KG1 (cell line): ENCODE results near the gene ZNF837.

Experiments
- DNase-seq: peaks from one replicate; lab custom pipeline; 2025; lab: John Stamatoyannopoulos, UW

ZNF837 gene

DNA sequence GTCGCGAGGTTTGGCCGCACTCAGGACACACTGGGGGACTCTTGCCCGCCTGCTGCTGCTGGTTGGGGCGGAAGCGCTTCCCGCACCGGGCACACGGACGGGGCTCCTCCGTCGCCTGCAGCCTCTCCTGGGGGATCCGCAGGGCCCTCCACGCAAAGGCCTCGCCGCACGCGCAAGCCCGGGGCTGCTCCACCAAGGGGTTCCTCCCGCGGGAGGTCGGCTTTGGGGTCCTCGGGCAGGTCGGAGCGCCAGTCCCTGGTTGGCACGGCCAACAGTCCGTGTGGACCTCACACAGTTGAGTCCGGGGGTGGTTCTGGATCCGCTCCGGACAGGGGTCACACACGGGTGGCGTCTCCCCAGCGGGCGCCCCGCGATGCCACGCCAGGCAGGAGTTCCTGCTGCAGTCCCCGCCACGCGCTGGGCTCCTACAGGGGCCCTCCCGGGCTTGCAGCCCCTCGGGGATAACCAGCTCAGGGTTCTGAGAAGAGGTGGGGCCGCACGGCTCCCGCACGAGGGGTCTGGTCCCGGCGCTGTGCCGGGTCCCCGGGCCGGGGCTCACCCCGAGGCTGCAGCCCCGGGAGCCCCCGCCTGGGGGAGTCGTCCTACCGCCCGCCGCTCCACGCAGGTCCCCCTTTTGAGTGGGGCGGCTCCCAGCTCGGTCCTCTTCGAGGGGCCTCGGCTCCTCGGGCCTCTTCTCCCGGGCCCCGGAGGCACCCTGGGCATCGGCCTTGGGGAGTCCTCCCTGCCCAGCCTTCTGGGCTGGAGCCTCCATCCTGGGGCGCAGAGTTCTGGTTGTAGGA is 12.1 kb downstream of the ZNF837 start:
- DNase-seq, result no peak

DNA sequence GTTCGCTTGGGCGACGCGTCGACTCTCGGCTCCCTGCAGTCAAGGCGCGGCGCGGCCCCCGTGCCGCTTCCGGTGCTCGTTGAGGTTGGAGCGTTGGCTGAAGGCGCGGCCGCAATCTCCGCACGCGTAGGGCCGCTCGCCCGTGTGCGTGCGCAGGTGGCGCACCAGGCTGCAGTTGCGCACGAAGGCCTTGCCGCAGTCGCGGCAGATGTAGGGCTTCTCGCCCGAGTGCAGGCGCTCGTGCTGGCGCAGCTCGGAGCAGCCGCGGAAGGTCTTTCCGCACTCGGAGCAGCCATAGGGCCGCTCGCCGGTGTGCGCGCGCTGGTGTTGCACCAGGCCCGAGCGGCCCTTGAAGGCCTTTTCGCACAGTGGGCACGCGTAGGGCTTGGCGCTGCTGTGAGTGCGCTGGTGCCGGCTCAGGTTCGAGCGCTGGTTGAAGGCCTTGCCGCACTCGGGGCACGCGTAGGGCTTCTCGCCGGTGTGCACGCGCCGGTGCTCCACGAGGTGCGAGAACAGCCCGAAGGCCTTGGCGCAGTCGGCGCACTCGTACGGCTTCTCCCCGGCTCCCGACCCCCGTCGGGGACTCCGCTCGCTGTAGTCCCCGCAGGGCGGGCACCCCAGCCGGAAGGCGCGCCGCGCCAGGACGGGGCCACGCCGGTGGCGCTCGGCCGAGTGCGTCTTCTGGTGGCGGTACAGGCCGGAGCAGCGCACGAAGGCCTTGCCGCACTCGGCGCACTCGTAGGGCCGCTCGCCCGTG is 13.0 kb downstream of the ZNF837 start:
- no peak for DNase-seq

DNA sequence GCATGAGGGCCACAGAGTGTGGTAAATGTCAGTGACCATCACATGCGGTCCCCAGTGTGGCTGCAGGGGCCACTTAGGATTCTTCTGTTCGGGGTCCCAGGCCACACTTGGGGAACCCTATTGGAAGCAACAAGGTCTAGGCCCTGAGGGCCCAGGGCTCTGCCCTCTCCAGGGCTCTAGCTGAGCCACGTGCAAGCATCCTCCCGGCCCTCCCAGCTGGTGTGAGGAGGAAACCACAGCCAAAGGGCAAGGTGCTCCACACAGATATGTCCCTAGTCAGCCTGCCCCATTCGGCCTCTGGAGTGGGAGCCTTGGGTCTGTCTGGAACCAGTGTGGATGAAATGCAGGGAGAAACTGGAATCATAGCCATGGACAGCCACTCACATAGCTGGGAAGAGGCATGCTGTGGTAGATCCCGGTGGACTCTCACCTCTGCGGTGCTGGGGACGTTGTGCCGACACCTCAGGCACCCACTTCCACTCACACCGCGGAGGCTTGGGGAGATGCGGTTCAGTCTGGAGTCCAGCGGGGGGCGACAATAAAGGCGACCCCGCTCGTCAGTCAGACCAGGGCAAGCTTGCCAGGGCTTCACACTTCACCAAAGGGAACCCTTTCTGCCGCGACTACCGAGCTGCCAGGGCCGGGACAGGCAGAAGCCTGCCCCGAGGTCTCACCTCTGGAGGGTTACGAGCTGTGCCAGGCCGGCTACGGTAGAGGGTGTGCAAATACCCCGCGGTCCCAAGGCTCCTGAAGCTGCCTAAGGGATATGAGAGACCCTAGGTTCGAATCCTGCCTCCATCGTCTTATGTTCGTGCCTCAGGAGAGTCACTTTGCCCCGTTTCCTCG is 14.0 kb downstream of the ZNF837 start:
- no peak for DNase-seq

DNA sequence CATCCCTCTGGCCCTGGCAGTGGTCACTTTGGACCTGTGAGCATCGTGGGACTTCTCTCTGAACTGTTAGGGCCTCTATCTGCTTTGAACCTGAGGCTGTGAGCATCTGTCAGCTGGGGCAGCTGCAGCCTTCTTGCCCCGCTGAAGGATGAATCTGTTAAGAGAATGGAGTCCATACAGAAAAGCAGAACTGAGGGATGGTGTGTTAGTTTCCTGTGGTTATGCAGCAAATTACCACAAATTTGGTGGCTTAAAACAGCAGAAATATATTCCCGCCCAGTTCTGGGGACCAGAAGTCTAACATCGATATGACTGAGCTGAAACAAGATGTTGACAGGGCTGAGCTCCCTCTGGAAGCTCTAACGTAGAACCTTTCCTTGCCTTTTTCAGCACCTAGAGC is 16.7 kb downstream of the ZNF837 start:
- DNase-seq, result peak; percentile 86

DNA sequence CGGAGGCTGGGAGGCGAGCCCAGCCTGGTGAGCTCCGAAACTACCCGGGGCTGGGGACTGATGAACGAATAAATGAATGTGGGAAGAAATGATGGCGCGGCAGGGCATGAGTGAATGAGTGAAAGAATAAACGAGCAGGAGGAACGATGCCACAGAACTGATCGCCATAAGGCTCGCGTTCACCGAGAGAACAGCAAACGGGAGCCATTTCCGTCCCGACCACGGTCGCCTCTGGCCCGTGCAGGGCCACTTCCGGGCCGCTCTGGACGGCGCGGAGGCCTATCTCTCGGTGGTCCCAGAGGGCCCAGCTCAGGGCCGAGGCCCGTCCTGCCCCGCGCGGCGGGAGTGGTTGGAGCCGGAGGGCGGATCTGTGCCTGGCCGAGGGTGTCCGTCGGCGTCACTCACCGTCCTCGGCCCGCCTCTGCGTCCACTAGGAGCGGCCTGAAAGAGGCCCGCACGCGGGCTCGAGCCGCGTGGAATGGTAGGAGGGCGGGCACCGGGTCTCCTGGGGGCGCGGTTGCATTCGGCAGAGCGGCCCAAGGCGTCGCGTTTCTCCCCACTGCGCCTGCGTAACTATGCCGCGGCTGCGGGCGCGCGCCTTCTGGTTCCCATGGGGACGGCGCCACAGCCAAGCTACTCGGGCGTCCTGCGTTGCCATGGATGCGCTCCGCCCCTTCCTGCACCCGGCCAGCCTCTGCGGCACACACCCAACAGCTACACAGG is 18.4 kb downstream of the ZNF837 start, which contains the start of gene ZNF497:
Gene ZNF497 (minus strand): TSS at position 480 of the 723 bp plus-strand sequence. CDS start 5,116 bp downstream, outside the sequence.
- peak; percentile 88 for DNase-seq

DNA sequence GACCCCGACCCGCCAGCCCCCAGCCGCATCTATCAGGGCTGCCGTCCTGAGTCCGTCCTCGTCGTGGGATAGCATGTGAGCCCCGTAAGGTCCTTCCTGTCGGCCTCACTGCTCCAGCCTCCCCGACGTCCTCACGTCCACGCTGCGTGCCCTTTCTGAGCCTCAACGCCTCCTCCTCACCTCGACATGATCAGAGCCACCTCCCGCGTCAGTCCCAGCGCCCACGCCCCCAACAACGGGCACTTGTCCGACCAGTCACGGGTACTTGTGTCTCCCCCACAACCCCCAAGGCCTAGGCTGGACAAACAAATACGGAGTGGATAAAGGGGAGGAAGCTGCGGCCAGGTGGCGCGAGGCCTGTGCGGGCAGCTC is 18.9 kb downstream of the ZNF837 start:
- DNase-seq, result peak; percentile 60

DNA sequence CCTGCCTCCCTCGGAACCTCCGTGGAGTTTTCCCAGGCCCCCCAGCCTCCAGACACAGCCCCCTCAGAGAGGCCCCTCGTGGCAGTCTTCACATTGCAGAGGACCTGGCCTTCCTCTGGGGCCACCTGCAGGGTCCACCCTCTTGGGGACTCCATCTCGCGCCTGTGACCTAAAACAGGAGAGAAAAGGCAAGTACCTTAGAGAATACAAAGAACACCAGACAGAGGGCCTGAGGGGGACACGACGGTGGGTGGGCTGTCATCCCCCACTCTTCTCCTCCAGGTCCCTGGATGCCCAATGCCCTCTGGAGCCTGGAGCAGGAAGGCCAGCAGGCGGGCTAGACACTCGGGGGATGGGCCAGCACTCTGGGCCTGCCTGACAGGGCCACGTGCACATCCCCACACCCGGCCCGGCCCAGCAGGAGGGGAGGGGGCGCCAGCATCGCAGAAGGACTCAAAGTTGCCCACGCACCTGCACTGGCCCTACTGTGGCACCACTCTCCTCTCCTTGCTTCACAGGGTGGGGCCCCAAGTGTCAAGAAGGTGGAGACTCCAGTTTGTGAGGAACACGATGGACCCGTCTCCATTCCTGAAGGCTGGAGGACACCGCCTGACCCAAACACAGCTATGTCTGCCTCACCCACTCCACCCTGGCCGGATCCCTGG is 23.2 kb downstream of the ZNF837 start:
- DNase-seq, result no peak

DNA sequence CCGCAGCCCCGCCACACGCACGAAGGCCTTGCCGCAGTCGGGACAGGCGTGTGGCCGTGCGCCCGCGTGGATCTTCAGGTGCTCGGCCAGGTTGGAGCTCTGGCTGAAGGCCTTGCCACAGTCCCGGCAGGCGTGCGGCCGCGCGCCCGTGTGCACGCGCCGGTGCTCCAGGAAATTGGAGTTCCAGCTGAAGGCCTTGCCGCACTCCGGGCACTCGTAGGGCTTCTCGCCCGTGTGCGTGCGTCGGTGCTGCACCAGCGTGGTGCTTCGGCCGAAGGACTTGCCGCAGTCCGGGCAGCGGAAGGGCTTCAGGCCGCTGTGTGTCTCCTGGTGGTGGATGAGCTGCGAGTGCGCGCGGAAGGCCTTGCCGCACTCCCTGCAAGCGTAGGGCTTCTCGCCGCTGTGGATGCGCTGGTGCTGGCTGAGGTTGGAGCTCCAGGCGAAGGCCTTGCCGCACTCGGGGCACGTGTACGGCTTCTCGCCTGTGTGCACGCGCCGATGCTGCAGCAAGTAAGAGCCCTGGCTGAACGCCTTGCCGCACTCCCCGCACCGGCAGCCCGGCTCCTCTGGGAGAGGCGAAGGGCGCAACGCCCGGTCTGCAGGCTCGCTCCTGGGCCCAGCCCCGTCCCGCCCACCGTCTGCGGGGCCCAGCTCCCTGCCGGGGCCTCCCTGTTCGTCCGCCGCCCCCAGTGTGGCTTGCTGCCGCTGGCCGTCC is 23.9 kb downstream of the ZNF837 start:
- no peak for DNase-seq

DNA sequence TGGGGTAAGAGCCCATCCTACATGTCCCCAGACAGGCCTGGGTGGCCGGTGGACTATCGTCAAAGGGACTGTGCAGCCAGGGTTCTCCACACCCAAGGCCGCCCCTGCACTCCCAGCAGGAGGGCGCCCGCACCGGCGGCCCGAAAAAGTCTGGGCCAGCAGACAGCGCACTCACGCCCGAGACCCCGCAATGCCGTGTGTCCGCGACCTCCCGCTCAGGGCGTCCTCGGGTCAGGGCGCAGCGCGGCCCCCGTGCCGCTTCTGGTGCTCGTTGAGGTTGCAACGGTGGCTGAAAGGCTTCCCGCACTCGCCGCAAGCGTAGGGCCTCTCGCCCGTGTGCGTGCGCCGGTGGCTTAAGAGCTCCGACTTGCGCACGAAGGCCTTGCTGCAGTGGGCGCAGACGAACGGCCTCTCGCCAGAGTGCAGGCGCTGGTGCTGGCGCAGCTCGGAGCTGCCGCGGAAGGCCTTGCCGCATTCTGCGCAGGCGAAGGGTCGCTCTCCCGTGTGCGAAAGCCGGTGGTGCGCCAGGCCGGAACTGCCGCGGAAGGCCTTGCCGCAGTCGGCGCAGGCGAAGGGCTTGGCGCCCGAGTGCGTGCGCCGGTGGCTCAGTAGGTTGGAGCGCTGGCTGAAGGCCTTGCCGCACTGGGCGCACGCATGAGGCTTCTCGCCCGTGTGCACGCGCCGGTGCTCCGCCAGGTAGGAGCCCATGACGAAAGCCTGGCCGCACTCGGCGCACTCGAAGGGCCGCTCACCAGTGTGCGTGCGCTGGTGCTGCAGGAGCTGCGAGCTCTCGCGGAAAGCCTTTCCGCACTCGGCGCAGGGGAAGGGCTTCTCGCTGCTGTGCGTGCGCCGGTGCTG is 24.7 kb downstream of the ZNF837 start:
- no peak for DNase-seq

DNA sequence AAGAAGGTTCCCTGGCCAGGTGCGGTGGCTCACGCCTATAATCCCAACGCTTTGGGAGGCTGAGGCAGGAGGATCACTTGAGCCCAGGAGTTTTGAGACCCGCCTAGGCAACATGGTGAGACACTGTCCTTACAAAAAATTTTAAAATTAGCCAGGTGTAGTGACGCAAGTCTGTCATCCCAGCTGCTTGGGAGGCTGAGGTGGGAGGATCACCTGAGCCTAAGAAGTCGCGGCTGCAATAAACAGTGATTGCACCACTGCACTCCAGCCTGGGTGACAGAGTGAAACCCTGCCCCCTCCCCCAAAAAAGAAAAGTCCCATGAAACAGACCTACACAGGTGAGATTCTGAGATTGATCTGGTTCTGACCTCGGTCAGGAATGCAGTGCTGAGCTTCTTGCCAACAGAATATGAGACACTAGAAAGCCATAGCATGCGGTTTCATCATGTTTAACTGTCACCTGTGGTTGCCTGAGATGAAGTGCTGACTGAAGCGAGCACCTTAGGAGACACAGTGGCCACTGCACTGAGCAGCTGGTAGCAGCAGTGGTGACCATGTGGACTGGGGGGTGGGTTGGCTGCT is 25.5 kb downstream of the ZNF837 start:
- DNase-seq, result no peak

DNA sequence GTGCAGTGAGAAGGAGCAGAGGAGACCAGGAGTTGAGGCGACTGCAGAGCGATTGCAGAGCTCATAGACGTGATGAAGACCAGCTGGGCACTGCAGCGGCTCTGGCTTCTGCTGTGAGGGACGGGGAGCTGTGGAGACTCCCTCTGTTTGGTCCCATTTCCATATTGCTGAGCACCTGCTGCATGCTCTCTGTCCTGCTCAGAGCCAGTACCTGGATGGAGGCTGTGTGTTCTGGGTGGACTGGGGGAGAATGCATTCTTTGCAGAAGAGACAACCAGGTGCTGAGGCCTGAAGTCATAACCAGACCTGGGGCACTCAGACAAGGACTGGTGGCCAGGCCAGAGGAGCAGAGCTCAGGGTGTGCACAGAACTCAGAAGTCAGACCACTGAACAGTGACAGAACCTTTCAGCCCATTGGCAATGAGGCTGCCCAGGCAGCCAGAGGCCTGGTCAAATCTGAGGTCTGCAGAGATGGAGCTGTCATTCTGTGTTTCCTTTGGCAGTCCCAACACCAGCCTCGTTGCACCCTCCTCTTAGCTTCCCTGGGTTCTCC is 26.3 kb downstream of the ZNF837 start:
- no peak for DNase-seq

DNA sequence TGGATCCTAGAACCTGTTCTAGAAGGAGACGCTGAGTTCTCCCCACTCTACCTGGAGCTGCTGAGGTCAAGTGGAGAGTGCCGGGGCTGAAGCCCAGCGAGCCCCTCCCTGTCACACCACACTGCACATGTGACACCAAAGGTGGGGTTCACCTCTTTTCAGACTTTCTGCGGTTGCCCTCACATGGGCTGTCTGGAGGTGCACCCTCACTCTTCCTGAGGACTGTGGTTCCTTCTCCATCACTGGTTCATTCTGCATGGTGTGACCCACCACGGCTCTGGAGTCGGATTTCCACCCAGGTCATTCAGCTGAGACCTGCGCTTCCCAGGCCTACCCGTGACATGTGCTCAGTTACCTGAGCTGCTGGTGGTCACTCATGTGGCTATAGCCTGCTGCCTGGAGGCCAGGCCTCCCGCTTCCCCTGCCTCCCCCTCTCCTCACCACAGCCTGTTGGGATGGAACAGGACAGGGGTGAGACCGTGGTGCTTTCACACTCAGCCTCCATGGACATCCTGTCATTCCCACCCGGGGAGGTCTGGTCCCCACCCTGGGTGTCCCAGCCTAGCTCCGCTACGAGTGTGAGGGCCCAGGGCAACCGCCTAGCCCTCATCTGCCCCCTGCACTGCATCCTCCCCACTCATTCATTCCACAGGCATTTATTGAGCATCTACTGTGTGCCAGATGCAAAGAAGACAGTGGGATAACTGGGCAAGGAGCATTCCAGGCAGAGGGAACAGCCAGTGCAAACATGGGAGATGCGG is 26.9 kb downstream of the ZNF837 start:
- DNase-seq, result no peak

DNA sequence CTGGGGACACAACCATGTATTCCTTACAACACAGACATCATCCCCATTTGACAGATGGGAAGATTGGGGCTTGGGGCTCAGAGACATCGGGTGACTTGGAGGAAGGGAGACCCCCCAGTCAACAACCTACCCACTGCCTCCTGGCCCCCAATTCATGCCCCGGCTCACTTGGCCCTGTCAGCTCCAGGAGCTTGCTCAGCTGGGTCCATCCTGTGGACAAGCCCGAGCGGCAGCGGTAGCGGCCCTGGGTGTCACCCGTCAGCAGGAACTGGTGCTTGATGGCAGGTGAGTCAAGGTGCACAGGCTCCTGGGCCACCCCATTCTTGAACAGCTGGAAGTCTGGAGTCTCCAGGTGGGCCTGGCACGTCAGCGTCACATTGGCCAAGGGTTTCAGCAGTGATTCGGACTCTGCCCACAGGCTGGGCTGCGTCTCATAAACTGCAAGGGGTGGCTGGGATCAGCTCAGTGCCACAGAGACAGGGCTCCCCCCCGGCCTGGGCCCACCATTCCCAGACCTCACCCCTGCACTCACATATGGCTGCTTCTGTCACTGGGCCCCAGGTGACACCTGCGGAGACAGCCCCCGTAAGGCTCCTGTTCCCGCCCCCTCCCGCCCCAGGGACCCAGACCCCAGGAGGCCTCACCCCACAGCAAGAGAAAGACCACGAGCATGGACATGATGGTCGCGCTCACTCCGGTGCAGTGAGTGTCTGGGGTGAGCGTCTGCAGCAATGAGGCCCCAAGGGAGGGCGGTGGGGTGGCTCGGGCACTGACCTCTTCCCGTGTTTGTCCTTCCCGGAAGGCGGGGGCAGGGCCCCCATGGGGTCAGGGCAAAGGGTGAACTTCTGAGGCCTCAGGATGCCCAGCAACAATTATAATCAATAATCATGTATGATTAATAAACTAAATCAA is 27.8 kb downstream of the ZNF837 start, which contains the start of gene A1BG:
Gene A1BG (minus strand): TSS at position 733 of the 912 bp plus-strand sequence. CDS start 55 bp downstream, at position 678.
- no peak for DNase-seq

DNA sequence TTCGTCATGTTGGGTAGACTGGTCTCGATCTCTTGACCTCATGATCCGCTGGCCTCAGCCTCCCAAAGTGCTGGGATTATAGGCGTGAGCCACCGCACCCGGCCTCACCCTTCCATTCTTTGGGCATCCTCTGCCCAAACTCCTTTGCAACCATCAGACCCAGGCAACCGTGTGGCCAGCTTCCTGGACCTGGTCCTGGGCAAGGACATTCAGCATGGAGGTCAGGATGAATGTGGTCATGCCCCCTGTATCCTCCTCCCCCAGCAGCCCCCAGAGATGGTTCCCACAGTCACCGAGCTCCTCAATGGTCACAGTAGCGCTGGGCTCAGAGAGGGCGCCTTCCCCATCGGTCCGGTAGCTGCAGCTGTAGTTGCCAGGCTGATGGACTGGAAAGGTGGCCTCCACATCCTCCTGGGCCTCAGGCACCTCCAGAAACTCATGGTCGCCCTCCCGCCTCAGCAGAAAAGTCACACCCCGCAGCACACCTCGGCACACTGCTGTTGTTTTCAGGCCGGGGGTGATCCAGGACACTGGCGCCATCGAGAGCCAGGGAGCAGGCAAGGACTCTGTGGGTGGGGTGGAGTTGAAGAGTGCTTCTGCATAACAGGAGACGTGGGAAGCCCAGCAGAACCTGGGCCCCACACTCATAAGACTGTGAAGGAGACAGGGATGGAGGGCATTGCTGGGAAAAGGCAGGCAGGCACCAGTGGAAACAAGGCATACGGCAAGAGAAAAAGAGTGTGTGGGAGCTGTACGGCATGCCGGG is 28.7 kb downstream of the ZNF837 start:
- DNase-seq, result no peak

DNA sequence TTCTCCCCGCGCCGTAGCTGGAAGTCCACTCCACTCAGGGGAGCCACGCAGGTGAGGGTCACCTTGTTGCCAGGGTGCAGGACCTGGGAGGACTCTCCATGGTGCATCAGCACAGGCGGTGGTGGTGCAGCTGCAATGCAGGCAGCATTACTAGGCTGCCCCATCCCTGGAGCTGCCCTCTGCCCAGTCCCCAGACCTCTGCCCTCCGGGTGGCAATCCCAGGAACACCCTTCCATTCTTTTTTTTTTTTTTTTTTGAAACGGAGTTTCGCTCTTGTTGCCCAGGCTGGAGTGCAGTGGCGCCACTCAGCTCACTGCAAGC is 29.3 kb downstream of the ZNF837 start:
- no peak for DNase-seq

DNA sequence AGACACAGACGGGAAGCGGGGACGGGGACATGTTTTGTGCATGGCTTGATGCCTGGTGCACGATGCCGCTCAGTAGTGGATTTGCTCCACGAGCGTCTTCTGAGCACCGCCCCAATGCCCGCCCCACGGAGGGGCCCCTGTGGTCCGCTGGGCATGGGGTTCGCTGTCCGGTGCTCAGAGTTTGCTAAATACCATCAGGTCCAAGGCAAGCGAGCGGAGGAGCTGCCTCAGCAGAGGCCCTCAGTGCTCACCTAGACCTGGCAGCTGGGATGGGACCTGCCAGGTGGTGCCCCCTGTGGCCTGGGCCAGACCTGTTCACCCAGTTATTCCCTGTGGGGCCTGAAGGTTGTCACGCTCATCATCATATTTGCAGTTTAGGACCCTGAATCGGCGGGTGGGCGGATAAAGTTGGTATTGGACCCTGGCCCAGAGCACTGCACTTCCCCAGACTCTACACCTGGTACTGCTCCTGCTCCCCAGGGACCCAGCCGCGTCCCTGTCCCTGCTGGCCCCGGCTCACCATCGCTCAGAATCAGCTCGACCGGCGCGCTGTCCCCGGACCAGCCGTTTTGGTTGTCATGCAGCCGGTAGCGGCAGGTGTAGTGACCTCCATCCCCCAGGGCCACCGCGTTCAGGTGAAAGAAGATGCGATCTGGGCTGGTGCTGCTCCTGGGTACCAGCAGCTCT is 29.8 kb downstream of the ZNF837 start:
- no peak for DNase-seq
